AG04449 (cell line): ENCODE data around the gene NCAM2.
"Not testable (repeated sequence)": the region's sequence is repeated elsewhere in the genome, so short reads cannot be mapped to it uniquely, and the experiment has no call there.

Experiments used
- CTCF ChIA-PET: fragments of 350-600 bp; formaldehyde crosslinking; extraction: SDS; loops from one replicate; lab custom pipeline; 2021; ENCODE audit warnings: antibody characterized with exemption; lab: Yijun Ruan, JAX
- POLR2A ChIA-PET: fragments of 400-600, 350-600 bp; formaldehyde crosslinking; extraction: SDS; loops from one replicate; lab custom pipeline; 2020; ENCODE audit warnings: antibody characterized with exemption, inconsistent platforms; lab: Yijun Ruan, JAX
- DNase-seq: peaks from one replicate; pipeline ENCODE4 v3.0.0-alpha.2; 2010; ENCODE audit warnings: low read depth, low spot score
- H3K4me3 ChIP-seq: 2 replicates; pipeline ENCODE4 v1.5.1; 2011; ENCODE audit warnings: low read depth, mild to moderate bottlenecking, control low read depth, low read length
- CTCF ChIP-seq: IDR thresholded peaks from one replicate; pipeline ENCODE4 v1.5.1; 2011; ENCODE audit warnings: mild to moderate bottlenecking, moderate library complexity, low read length, control low read depth, inconsistent platforms; ENCODE audit not compliant: insufficient read depth; ENCODE audit errors: missing control alignments

Gene NCAM2

GRCh38 chr21:21147374-21147745 lies 149.2 kb downstream of the NCAM2 start:
- ChIA-PET POLR2A (no interaction called here), CTCF (no interaction called here)
- H3K4me3 ChIP-seq, result no peak overlapping the region
- TF ChIP-seq CTCF, result no peak
- no peak for DNase-seq

- no peak for DNase-seq
- CTCF ChIA-PET, result no interaction called here
- H3K4me3 ChIP-seq, result no peak overlapping the region
- POLR2A ChIA-PET, result no interaction called here
- no peak for TF ChIP-seq CTCF
Measured at GRCh38 chr21:21148009-21148408, 149.8 kb downstream of the NCAM2 start.

- CTCF ChIA-PET, result no interaction called here
- TF ChIP-seq CTCF, result no peak
- POLR2A ChIA-PET, result no interaction called here
- H3K4me3 ChIP-seq, result no peak overlapping the region
- DNase-seq, result no peak
Measured at GRCh38 chr21:21148514-21148913, 150.3 kb downstream of the NCAM2 start.

- POLR2A ChIA-PET, result interaction anchor here (0.8 kb wide), 1 partner anchor 414 kb away, joined by 3 read pairs; no protein-coding TSS in a partner anchor
- H3K4me3 ChIP-seq, DNase-seq, CTCF ChIA-PET: not testable (repeated sequence)
Measured at GRCh38 chr21:21149445-21149844, 151.2 kb downstream of the NCAM2 start.

- CTCF ChIA-PET, result no interaction called here
- POLR2A ChIA-PET, result no interaction called here
- DNase-seq, result no peak
- H3K4me3 ChIP-seq, result no peak overlapping the region
- no peak for TF ChIP-seq CTCF
Measured at GRCh38 chr21:21151231-21151630, 153.0 kb downstream of the NCAM2 start.

DNA sequence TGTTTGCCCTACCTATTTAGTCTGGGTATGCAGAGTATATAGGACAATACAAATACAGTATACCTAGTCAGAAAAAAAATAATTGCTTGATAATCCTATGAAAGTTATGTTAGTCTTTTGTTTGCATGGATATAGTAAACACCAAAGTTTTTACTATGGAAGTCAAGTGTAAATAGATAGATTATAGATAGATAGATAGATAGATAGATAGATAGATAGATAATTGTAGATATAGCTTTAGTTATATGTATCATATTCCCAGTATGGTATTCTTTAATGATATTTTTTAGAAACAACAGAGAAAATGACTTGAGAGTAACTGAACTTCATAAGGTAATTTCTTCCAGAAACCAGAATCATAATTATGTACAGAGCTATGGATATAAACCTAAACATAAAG lies 158.2 kb downstream of the NCAM2 start:
- no peak for TF ChIP-seq CTCF
- DNase-seq, result no peak
- H3K4me3 ChIP-seq, result no peak overlapping the region
- CTCF ChIA-PET, result no interaction called here
- POLR2A ChIA-PET, result no interaction called here

- no peak for TF ChIP-seq CTCF
- POLR2A ChIA-PET, result no interaction called here
- CTCF ChIA-PET, result no interaction called here
- DNase-seq, result no peak
- H3K4me3 ChIP-seq, result no peak overlapping the region
Measured at GRCh38 chr21:21156957-21157356, 158.7 kb downstream of the NCAM2 start.
